EL (cell line): Measurements from ENCODE around the gene AQP1.
A peak's percentile ranks its signal among the peaks of the same experiment; 100 is the strongest.

Source experiments
- DNase-seq: peaks from one replicate; pipeline ENCODE4 v3.0.0-alpha.2; 2016

The AQP1 gene

DNA sequence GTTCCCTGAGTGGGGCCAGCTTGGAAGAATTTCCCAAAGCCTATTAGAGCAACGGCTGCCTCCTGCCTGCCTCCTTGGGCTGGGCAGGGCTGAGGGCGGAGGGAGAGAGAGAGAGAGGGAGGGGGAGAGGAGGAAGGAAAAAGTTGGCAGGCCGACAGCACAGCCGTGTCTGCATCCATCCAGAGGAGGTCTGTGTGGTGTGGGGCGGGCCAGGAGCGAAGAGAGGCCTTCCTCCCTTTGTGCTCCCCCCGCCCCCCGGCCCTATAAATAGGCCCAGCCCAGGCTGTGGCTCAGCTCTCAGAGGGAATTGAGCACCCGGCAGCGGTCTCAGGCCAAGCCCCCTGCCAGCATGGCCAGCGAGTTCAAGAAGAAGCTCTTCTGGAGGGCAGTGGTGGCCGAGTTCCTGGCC, at the start of gene AQP1:
Gene AQP1, plus strand, starts transcription at position 293 of the 409 bp plus-strand sequence. Its CDS starts 57 bp downstream, at position 350.
- no peak for DNase-seq

DNA sequence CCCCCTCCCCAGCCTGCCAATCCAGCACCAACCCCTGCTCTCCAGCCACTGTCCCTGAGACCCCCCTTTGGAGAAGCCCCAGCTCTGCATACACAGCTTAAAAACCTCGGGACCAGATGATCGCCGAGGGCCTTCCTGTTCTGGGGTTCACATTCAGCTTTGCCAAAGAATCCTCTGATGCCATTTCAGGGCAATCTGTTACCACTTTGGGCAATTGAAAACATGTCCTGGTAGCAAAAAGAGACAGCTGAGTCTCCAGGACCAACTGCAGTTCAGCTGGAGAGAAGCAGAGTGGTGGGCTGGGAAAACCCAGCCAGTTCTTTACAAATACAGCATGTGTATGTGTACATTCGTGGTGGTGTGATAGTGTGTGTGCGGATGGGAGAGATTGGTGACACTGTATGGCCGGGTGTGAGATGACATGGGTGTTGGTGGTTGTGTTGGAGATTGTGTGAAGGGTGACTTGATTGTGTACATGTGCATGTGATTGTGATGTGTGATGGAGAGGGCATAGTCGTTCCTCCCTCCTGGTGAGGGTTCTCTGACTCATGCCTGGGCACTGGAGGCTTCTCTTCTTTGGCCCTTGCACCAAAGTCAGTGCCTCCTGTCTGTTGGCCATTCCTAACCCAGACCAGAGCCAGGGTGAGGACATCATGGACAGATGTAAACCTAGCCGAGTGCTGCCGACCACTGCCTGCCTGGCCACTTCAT, 48.5 kb upstream of the AQP1 start:
- DNase-seq, result no peak

DNA sequence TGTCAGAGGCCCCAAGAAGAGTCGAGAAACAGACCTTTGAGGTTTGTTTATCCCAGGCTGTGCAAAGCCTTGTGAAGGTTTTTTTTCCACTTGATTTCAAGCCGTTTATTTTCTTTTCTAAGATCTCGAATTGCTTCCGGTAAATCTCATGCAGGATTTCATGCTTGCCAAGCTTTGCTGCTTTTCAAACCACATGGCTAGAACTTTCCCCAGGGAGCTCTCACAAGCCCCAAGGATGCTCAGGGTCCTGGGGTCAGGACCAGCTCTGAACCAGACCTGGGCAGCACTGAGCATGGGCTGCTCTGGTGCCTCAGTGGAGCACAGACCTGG, 48.0 kb upstream of the AQP1 start:
- no peak for DNase-seq

DNA sequence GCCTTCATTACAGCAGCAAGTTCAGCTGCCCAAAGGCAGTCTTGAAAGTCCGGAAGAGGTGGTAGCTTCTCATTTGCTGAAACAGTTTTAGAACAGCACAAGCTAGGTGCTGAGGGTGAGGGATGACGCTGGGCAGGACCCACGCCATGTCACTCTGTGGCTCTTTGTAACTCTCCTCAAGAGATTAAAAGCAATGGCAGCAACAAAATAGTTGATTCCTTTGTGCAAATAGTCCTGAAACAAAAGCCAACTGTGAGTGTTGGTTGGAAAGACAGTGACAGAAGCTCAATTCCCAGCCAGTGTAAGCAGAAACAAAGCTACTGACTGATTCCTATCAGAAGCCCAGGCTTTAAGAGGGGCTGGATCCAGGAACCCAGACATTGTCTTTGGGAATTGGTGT, 47.6 kb upstream of the AQP1 start:
- DNase-seq, result no peak

DNA sequence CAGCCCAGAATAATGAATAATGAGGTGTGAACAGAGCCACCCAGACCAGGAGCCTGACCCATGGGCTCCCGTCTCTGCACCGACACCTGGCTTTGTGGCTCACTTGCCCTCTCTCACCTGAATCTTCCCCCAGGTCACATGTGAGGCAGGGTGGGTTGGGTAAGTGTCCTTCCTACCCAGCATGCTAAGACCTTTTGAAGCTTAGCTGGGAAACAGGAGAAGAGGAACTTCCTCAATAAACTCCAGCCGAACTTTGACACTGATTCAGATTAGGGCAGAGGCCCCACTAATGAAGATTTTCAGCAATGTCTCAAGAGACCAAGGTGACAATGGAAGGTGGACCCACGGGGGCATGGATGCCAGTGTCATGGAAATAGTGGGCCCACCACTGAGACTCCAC, 46.6 kb upstream of the AQP1 start:
- no peak for DNase-seq

DNA sequence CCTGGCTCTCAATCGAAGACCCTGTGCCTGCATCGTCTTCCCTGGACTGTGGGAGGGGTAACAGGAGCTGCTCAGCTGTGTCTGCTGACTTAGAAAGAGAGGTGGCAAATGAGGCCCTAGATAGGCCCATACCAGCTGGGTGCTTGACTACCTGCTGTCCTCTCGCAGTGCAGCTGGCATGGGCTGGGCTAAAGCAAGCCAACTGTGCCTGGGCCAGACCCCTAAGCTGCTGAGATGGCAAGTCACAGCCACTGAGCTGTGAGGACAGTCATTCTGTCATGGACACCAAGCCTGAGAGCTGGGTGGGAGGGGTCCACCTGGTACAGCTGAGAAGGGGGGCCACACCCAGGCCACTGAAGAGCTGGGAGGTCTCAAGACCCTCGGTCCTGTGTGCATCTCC, 45.8 kb upstream of the AQP1 start:
- DNase-seq, result no peak

DNA sequence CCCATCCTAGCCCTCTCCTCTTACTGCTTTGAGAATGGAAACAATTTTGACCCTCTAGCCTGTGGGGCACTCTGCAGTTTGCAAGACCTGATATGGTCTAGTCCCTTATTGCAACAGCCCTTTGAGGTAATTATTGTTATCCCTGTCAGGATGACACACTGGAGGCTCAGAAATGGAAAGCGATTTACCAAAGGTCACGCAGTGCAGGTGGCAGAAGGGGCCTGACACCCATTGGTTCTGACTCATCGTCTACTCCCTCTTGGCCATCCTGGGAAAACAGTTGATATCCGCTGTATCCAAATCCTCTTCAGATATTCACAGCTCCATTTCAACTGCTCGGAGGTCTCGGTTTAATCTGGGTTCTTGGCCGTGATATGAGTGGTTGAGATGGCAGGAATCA, 44.7 kb upstream of the AQP1 start:
- DNase-seq, result no peak

DNA sequence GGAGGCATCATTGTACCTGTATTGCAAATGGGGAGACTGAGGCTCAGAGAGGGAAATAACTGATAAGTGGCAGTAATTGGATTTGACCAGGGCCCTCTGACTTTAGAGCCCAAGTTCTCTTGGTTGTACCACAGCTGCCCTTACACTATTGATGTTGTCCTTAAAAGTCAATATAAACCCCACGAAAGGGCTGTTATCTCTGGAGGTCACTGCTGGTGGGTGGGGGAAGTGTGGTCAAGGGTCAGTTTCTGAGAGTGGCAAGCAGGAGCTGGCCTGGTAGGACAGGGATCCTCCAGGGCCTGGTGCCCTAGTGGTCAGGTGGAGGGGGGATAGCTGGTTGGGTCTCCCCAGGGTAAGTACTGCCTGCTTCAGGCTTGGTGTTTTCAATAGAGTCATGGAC, 44.2 kb upstream of the AQP1 start:
- DNase-seq, result no peak

DNA sequence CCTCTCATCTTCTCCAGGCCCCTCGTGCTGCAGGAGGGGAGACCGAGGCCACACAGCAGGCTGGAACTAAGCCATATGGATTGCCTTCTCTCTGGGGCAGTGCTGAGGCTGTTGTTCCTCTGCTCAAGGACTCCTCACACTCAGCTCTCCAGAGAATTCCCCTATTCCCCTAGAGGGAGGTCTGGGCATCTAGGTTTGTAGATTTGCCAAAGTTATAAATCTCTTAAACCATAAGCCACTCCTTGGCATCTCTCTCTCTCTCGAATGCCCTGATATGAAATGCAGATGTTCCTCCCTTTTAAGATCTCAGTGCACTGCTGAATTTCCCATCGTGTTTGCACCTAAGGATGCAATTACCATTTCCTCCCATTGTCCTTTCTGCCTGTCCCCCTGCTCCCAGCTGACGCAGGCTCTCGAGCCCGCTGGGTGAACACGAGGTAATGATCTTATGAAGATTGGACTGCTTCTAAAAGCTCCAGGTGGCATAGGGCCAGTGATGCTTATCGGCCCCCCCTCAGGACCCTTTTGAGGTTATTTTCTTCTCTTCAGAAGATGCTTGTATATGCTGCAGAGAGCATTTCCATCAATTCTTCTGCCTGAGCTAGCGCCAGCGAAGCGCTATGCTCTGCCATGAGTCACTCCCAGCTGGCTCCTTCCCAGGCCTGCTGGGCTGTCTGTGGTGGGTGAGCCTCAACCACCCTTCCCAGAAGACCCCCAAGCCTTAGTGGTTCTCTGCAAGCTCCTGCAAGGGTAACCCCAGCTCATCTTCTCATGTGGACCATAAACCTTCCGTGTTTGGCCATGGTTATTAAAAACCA, 41.6 kb upstream of the AQP1 start:
- DNase-seq, result no peak

DNA sequence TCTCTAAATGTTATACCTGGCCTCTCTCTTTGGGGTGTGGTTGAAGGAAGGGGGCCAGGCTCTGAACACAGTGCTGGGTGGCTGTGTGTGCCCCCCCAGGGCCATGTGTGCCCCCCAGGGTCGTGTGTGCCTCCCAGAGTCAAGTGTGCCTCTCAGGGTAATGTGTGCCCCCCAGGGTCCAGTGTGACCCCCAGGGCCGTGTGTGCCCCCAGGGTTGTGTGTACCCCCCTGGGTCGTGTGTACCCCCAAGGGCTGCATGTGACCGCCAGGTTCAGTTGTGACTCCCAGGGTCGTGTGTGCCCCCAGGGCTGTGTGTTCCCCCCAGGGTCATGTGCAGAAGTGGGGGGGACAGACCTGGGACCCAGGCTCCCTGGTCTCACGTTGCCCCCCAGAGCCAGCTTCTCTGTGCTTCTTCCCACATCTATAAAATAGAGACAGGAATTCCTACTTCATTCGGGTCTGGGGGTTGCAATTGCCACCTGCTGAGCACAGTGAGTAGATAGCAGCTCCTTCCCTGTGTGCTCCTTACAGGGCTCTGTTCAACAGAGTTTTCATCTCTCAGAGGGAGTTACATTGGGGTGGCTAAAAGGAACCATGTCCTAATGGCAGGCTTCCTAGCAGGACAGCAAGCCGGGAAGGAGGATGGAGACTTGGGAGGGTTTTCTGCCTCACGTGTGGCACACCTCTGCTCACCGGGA, 40.7 kb upstream of the AQP1 start:
- no peak for DNase-seq

DNA sequence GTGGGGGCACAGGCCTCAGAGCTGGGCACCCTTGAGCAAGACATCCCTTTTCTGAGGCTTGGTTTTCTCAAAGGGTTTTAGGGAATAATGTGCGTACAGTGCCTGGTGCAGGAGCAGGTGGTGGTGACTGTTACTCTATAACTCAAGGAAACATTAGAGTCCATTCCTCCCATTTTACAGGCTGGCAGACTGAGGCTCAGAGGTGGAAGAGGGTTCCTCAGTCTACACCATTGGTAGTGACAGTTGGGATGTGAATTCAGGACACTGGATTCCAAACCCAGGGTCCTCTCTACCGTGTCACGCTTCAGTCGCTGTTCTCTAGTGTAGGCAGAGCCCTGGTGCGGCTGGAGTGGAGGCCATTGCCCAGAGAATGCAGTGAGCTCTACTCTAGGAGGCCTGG, 40.0 kb upstream of the AQP1 start:
- no peak for DNase-seq

DNA sequence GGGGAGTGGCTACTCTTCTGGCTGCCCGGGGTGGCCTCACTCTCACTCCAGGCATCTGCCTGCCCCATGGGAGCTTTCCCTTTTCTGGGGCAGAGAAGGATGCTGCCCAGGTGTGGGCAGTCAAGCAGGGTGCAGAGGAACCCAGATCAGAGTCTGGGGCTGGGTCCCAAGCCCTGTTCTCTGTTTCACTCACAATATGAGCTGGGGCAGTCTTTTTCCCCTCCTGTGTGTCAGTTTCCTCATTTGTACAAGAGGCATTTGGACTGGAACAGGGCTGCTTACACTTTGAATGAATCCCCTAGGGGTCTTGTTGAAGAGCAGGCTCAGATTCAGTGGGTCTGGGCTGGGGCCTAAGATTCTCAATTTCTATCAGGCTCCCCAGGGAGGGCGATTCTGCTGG, 38.4 kb upstream of the AQP1 start:
- DNase-seq, result no peak

DNA sequence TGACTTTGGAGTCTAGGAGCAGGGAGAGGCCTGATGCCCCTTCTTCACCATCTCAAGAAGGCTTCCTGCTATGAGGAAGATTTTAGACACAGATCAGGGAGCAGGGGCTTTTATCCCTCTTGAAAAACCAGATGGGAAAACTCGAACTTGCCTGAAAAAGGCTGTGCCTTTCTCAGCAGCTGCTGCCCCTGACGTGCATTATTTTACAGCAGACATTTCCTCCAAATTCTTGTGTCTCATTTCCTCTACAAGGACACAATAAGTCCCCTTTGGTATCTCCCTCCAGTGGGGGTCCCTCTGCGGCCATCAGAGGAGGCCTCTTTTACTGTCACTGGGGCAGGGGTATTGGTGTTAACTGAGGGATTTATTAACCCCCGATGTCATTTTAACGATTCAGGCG, 38.0 kb upstream of the AQP1 start:
- DNase-seq, result no peak

DNA sequence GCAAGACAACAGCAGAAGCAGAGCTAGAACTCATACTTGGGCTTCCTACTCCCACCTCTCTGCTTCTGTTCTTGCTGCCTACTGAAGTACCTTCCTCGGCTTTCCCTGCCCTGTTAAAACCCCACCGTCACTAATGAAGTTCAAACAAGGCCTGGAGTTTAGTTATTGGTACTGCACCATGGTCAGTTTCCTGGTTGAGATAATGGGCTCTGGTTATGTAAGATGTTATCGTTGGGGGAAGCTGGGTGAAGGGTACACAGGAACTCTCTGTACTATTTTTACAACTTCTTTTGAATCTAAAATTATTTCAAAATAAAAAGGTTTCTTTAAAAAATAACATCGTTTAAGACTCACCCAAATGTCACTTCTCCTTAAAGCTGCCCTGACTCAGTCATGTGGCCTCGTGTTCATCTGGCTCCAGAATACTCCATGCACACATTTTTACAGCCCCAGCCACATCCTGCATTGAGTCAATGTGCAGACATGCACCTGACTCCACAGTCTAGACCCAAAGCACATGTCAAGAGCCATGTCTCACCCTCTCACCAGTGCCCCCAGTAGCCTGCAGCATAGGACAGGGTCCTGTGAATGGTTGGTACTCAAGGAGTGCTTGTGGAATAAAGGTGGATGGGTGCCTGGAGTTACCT, 36.9 kb upstream of the AQP1 start:
- peak; percentile 28 for DNase-seq

DNA sequence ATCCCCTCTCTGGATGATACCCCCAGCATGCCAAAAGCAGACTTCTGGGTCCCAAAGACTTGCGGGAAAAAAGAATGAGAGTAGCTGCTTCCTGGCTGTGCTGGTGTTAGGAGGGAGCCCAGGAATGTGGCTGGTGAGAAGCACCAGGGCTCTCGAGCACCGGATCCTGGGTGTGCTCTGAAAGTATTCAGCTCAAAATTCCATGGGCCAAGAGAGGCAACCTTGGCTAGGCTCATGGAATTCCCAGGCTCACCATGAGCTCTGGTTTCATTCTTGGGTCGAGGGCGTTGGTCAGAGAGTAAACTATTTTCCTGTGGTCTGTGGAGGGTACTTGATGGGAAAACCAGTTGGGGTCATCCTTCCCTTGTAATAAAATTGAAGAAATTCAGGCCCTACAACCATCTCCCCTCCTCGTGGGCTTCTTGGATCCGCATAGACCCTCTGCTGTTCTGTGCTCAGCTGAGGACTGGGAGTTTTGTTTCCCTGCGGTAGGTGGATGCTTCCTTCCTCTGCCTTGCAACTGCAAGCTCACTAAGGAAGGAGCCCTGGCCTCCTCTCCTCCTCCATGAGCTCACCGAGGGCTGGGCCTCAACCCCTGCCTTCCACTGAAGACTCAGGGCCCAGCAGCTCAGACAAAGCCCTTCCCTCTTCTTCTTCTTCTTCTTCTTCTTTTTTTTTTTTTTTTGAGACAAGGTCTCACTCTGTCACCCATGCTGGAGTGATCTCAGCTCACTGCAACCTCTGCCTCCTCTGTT, 34.5 kb upstream of the AQP1 start:
- no peak for DNase-seq

DNA sequence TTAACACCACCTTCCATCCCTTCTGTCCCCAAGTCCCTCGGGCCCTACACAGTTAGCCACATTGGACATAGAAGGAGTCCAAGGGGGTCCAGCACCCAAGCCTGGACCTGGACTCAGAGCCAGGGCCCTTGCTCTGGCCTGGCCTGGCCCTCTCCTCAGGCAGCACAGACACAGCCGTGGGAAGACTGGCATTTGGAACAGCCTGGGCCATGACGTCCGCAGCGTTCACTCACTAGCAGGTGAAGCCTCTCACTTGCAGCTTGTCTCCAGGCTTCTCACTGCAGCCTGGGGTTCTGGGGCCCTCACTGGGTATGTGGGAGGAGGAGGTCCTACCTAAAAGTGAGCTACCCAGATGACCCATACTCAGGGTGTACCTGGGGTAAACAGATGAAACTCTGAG, 33.7 kb upstream of the AQP1 start:
- no peak for DNase-seq

DNA sequence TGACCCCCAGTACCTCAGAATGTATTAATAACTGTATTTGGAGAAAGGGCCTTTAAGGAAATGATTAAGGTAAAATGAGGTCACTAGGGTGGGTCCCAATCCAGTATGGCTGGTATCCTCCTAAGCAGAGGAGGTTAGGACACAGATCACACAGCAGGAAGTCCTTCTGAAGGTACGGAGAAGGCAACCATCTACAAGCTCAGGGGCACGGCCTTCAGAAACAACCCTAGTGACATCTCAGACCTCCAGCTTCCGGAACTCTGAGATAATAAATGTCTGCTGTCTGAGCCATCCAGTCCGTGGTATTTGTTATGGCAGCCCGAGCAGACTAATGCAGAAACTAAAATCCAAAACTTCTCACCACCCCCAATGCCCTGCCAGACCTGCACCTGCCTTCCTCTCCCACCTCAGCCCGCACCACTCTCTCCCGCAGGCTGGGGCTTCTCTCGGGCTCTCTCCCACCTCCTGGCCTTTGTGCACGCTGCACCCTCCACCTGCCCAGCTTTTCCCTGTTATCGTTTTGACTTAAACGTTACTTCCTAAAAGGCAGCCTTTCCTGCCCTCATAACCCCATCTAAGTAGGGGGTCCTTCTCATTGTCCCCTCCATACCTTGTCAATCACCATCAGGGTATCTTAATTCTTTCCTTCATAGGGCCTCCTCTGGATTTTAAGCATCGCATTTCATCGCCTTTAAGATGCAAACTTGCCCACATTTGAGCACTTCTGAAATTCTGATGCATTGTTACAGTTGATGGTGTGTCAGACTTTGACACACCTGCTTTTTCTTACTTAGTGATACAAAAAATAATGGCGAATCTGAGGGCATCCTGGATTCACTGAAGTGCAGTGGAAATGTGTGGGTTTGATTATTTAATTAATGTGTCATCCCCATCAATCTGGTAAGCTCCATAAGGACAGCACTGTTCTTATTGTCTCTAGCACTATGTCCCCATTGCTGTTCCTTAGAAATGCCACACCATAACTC, 32.2 kb upstream of the AQP1 start:
- no peak for DNase-seq

DNA sequence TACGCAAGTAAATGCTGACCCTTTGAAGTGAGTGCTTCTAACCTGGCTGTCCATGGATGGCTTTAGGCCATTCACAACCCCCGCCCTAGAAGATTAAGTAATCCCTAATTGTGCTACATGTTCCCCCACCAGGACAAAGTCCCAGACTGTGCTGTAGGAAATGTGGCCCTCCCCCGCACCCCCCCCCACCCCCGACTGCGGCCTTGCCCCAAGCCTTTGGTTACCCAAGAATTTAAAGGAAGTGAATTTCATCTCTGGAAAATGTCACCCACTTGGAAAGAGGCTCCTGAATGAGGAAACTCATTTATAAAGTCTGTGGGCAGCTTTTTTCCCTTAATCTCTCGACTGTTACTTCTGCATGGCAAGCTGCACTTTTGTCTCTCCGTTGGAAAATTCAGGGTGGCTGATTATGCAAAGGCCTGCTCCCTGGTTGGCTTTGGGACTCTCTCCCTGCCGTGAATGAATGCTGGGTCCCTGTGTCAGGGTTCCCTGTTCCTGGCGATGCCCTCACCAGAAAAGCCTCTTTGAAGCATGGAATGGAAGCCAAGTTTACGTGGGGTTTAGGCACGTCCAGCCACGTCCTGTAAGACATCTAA, 31.4 kb upstream of the AQP1 start:
- DNase-seq, result no peak

DNA sequence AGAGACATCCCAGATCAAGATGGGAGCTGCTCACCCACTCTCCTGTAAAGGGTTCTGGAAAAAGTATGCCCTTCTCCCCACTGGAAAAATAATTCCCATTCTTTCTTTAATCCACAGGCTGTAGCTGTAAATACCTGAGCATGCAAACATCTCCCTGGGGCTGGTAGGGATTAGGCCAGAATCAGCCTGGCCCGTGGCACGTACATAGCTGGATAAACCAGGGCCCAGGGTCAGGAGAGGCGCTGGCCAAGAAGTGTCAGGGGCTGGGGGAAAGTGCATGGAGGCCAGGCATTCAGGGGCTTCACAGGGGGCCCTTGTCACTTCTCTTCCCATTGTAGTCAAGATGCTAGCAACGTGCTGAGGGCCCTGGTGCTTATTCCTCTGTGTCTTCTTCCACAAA, 30.7 kb upstream of the AQP1 start:
- DNase-seq, result no peak

DNA sequence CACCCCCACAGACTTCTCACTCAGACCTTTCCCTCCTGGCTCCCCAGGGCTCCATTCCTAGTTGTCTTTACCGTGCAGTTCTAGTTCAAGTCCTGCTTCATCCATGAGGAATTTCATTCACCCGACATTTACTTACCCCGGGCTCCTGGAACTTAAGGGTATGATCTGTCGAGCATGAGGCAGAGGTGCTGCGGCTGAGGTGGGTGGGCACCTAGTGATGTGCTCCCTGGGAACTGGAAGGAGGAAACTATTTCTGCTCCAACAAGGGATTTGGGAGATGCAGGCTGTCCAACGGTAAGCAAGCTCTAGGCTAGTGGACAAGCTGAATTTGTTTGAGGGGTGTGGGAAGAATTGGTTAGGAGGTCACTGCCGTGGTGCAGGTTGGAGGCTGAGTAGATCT, 30.2 kb upstream of the AQP1 start:
- DNase-seq, result no peak

DNA sequence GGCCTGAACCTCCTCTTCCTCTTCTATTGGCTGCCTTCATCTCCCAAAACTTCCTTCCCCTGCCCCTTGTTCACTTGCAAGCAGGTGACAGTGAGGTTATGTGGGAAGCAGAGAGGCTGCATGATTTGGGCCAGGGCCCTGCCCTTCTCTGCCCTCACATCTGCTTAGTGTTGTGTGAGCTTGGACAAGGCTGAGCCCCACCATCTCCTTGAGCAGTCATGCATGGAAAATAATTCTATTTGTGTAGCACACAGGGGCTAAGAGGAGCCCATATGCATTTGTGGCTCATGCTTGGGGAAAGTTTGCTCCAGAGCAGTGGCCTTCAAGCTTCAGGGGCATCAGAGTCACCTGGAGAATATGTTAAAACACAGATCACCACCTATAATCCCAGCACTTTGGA, 26.8 kb upstream of the AQP1 start:
- no peak for DNase-seq
